Muscle of back (tissue), 11 donors: ENCODE results near the gene SEMA4C. TPM values are rescaled to one million over a fixed set of nuclear protein-coding genes. Genes with fewer than 3 reads are reported as not detected.
"Not testable (repeated sequence)": the region's sequence is repeated elsewhere in the genome, so short reads cannot be mapped to it uniquely, and the experiment has no call there.

Experiments used
- DNase-seq, 3 donors: peaks; one replicate each; pipeline versions ENCODE4 v3.0.0 to v3.0.0-alpha.2; 2013
- polyA plus RNA-seq, 10 donors: library from polyadenylated mRNA; unstranded; fragments of 120-200 nt; gene quantifications; one replicate each; pipeline ENCODE4 v1.2.1, GENCODE V29; 2013; ENCODE audit not compliant: insufficient read length in 10 of 10

The SEMA4C gene
- polyA plus RNA-seq, 10 donors: 22.9 to 35.5 (median 28.6) TPM

GRCh38 chr2:96867756-96868554, 1.9 kb downstream of the SEMA4C start:
- DNase-seq: peak in 1 of 3 donors; percentile 56

GRCh38 chr2:96866986-96867755, 2.7 kb downstream of the SEMA4C start:
- no peak for DNase-seq

- DNase-seq: peak in 1 of 3 donors; percentile 19
These were observed 3.3 kb downstream of the SEMA4C start for GRCh38 chr2:96866586-96866985.

- peak in 1 of 3 donors; percentile 3 for DNase-seq
These were observed 3.7 kb downstream of the SEMA4C start for GRCh38 chr2:96866149-96866548.

- no peak for DNase-seq
These were observed 4.2 kb downstream of the SEMA4C start for GRCh38 chr2:96865654-96866053.

GRCh38 chr2:96864343-96865091, 5.4 kb downstream of the SEMA4C start:
- no peak for DNase-seq

GRCh38 chr2:96863575-96864342, 6.1 kb downstream of the SEMA4C start:
- DNase-seq: no peak

- DNase-seq: not testable (repeated sequence)
These were observed 6.8 kb downstream of the SEMA4C start for GRCh38 chr2:96863056-96863455.

- DNase-seq: no peak
These were observed 8.8 kb downstream of the SEMA4C start for GRCh38 chr2:96861074-96861473.

- DNase-seq: no peak
These were observed 9.5 kb downstream of the SEMA4C start for GRCh38 chr2:96860065-96861029.

- DNase-seq: no peak
These were observed 10.2 kb downstream of the SEMA4C start for GRCh38 chr2:96859681-96860064.

GRCh38 chr2:96859099-96859649, 10.7 kb downstream of the SEMA4C start:
- DNase-seq: peak in 1 of 3 donors; percentile 65

- DNase-seq: peak; percentile 99 to 100 (median 99)
These were observed 12.1 kb downstream of the SEMA4C start, which contains the start of gene ANKRD39 for GRCh38 chr2:96857667-96858372. Gene ANKRD39, minus strand, starts transcription at chr2:96858016. Its CDS starts 29 bp downstream, at chr2:96857987.

GRCh38 chr2:96856776-96857666, 12.9 kb downstream of the SEMA4C start:
- DNase-seq: peak in 1 of 3 donors; percentile 67

GRCh38 chr2:96853321-96853720, 16.6 kb downstream of the SEMA4C start:
- no peak for DNase-seq

- no peak for DNase-seq
These were observed 17.2 kb downstream of the SEMA4C start for GRCh38 chr2:96852667-96853066.

GRCh38 chr2:96848264-96848663, 21.6 kb downstream of the SEMA4C start:
- DNase-seq: no peak

- no peak for DNase-seq
These were observed 22.3 kb downstream of the SEMA4C start for GRCh38 chr2:96847586-96847985.
